D721Med (cell line): ENCODE measurements around the gene XKR7.

Source experiments
- DNase-seq: peaks from one replicate; pipeline ENCODE4 v3.0.0; 2011; ENCODE audit warnings: low spot score; ENCODE audit not compliant: insufficient read length
- FAIRE-seq: peaks from 2 replicates; lab custom pipeline; 2011; peaks lifted over from hg19 to GRCh38; lab: Jason Lieb, UNC
- TF ChIP-seq, protein P1 (sequence below): IDR thresholded peaks from 2 replicates; pipeline ENCODE4 v1.5.1; 2012; ENCODE audit warnings: mild to moderate bottlenecking, control low read depth; ENCODE audit not compliant: insufficient read depth; ENCODE audit errors: missing control alignments

Gene XKR7

DNA sequence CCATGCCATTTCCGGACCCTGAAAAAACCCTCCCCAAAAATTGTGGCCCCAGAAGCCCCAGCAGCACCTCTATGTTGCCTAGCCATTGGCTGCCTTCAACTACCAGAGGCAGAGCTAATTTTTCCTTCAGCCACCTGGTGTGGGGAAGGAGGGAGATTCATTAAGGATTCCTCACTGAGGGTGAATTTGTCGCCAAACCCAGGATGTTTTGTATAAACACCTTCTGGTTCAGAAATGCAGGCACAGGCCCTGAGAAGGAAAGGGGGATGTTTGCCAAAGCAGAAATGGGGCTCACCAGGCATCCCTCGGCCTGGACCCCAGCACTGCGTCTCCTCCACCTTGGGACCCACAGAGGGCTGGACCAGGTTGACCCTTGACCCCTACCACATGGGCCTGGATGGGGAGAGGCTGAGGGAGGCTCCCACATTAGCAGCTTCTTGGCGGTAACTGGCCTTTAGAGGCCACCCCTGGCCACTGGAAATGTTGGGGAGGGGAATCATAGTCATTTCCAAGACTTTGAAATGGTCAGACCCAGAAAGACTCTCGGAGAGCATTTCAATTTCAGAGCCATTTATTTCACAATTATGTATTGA, 14.3 kb upstream of the XKR7 start:
- TF ChIP-seq, protein P1, sequence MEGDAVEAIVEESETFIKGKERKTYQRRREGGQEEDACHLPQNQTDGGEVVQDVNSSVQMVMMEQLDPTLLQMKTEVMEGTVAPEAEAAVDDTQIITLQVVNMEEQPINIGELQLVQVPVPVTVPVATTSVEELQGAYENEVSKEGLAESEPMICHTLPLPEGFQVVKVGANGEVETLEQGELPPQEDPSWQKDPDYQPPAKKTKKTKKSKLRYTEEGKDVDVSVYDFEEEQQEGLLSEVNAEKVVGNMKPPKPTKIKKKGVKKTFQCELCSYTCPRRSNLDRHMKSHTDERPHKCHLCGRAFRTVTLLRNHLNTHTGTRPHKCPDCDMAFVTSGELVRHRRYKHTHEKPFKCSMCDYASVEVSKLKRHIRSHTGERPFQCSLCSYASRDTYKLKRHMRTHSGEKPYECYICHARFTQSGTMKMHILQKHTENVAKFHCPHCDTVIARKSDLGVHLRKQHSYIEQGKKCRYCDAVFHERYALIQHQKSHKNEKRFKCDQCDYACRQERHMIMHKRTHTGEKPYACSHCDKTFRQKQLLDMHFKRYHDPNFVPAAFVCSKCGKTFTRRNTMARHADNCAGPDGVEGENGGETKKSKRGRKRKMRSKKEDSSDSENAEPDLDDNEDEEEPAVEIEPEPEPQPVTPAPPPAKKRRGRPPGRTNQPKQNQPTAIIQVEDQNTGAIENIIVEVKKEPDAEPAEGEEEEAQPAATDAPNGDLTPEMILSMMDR = no peak
- FAIRE-seq (no peak), DNase-seq (no peak)

DNA sequence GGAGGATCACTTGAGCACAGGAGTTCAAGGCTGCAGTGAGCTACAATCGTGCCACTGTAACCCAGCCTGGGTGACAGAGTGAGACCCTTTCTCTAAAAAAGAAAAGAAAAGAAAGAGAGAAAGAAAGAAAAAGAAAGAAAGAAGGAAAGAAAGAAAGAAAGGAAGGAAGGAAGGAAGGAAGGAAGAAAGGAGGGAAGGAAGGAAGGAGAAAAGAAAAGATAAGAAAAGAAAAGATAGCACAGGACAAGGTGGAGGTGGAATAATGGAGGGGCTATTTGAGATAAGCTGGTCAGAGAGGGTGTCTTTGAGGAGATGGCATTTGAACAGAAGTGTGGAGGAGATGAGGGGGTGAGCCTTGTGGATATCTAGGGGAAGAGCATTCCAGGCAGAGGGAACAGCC, 13.5 kb upstream of the XKR7 start:
- TF ChIP-seq, protein P1 = no peak
- DNase-seq = no peak
- FAIRE-seq = no peak

DNA sequence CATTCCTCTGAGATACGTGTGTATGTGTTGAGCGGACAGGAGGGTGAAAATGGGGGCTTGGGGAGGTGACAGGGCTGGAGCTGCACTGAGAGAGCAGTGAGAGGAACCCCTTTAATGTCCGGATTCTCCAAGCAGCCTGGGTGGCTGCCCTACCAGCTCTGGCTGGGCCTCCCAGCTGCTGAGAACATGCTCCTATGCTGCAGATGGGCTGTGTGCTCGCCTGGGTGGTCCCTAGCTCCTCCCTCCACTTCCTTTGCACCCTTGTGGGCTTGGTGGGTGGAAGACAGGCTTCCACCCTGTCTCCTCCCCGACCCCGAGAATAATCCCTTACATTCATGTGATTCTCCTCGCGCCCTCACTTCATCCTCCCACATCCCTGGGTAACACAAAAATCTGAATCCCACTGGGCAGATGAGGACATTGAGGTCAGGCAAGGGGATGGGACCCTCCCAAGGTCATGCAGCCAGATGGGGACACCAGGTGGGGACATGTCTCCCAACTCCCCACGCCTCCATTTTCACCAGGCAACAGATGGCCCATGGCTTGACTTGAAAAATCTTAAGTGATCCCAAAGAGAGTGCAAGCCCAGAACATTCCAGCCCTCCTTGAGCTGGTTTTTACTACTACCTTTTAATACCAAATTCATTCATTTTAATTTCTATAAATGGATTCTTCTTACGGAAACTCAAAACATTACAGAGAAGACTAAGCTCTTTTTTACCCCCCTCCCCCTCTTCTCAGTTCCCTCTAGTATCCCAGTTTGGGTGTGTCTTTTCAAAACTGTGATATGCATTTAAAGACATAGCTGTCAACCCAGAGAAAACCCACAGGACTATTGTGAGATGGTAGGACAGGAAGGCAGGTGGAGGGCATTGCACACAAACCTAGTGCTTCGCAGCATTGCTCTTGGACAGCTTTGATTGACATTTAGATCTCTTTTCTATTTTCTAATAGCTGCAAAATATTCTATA, 11.1 kb upstream of the XKR7 start:
- no peak for DNase-seq
- FAIRE-seq = no peak
- TF ChIP-seq, protein P1 = no peak

DNA sequence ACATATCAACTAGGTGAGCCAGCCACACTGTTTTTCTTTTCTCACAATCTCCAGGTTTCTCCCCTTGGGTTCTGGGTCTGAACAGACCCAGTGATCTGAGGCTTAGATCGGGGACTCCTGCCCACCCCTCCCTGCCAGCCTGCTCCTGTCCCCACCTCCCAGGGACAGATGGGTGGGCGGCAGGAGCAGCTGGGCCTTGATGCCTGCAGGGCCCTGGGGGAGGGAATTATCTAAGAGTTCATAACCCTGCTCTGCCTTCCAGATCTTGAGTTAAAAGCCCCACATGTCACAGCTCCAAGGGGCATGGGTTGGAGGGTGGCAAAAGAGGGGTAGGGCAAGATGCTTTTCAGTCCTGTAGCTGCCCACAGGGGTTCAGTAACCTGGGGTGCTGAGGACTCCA, 5.2 kb upstream of the XKR7 start:
- TF ChIP-seq, protein P1 = no peak
- FAIRE-seq = no peak
- no peak for DNase-seq

DNA sequence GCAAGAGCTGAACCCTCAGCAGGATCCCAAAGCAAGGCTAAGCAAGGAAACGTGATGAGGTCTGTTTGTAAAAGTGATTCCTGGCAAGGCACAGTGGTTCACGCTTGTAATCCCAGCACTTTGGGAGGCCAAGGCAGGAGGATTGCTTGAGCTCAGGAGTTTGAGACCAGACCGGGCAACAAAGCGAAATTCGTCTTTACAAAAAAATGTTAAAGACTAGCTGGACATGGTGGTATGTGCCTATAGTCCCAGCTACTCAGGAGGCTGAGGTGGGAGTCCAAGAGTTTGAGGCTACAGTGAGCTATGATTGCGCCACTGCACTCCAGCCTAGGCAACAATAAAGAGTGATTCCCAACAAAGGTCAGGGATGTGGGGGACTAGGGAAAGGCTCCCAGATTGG, 4.1 kb upstream of the XKR7 start:
- no peak for DNase-seq
- no peak for FAIRE-seq
- TF ChIP-seq, protein P1 = no peak

DNA sequence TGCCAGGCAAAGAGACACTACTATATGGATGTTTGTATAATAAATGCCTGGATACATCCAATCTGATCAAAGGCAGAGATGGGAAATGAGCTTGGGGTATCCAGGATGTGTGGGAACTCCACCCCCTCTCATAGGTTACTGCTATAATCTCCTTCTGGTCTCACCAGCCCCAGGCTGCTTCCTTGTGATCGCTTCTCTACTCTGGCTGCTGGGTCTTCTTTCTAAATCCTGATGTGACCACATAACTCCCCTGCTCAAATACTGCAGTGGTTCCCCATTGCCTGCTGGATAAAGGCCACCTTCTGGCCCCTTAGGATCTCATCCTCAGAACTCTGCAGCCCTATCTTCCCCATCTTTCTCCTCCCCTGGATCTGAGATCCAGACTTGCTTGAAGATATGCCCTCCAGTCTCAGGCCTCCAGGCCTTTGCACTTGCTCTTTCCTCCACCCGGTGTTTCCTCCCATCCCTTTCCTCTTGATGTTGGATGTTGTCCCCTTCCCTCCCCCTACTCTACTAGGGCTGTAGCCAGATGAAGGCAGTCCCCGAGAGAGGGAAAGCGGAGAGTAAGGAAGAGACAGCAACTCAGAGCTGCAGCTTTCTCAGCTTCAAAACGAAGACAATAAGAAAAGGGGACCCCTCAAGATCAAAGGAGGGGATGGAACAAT, 828 bp upstream of the XKR7 start:
- FAIRE-seq (no peak), DNase-seq (no peak)
- TF ChIP-seq, protein P1 = no peak
